ENCODE data around the gene SURF6. TPM values are rescaled to one million over a fixed set of nuclear protein-coding genes. Genes with fewer than 3 reads are reported as not detected.

SURF6 gene
- total RNA-seq, 1 experiment from 2014 or later = 56.3 TPM

GRCh38 chr9:133342069-133342406 is 6.0 kb upstream of the SURF6 start:
- no peaks in the 10 kb centered on the region for H3K27me3 Mint-ChIP-seq (ENCODE audit: low read depth)
- no peak overlapping the region for H3K14ac ChIP-seq (ENCODE audit: insufficient read depth, low read length)
- no peak overlapping the region for H3T11ph ChIP-seq (ENCODE audit: low read length)
- H4K91ac ChIP-seq (ENCODE audit: insufficient read length, low read depth, low read length) = no peak overlapping the region
- H3K4me2 ChIP-seq (ENCODE audit: insufficient read depth, insufficient read length, low read length) = no peak overlapping the region
- H3K23ac ChIP-seq (ENCODE audit: insufficient read length, low read depth, low read length) = no peak overlapping the region
- H3K9ac ChIP-seq (ENCODE audit: extremely low read depth, insufficient read length, low read length) = no peak overlapping the region
- no peaks in the 10 kb centered on the region for H3K9me3 ChIP-seq (ENCODE audit: control insufficient read depth, low read depth, low read length)
- no peaks in the 10 kb centered on the region for H3K9me3 Mint-ChIP-seq
- H4K20me1 ChIP-seq (ENCODE audit: control insufficient read depth, insufficient read depth, insufficient read length) = no peaks in the 10 kb centered on the region
- no peak overlapping the region for H3K27ac ChIP-seq (ENCODE audit: insufficient read length, low read depth, low read length)
- no peak overlapping the region; a peak in 1 of 5 replicates for H3K4me3 Mint-ChIP-seq
- peaks cover 10% of the 10 kb centered on the region for H3K79me1 ChIP-seq (ENCODE audit: insufficient read depth, low read depth, low read length, poor library complexity, severe bottlenecking)
- peaks cover 6% of the 10 kb centered on the region; the same call in 1 of the 2 replicates for H3K79me2 ChIP-seq (ENCODE audit: insufficient read depth, low read length)
- H3K4me1 ChIP-seq (ENCODE audit: insufficient read depth, low read length) = no peaks in the 10 kb centered on the region; the same call in 1 of the 2 replicates
- H2BK20ac ChIP-seq (ENCODE audit: low read depth, low read length, poor library complexity, severe bottlenecking) = no peak overlapping the region
- H3K56ac ChIP-seq (ENCODE audit: insufficient read length, low read depth, low read length) = no peak overlapping the region
- H3K18ac ChIP-seq (ENCODE audit: insufficient read length, low read depth, low read length) = no peak overlapping the region
- H3K4ac ChIP-seq (ENCODE audit: low read depth, low read length) = no peak overlapping the region
- WGBS (ENCODE audit: extremely low coverage, insufficient read length, low lambda C conversion rate) = no CpG with 5 or more reads among the region's 12 CpGs
- H3K36me3 Mint-ChIP-seq (ENCODE audit: insufficient read depth in 1 of 3, low read depth in 3 of 3) = peaks cover 50 to 91% (median 80%) of the 10 kb centered on the region in 3 experiments
- no peak overlapping the region for H2BK120ac ChIP-seq (ENCODE audit: low read depth, low read length, poor library complexity, severe bottlenecking)
- H3K23me2 ChIP-seq (ENCODE audit: insufficient read length, low read depth, low read length, poor library complexity, severe bottlenecking) = no peaks in the 10 kb centered on the region
- H4K5ac ChIP-seq (ENCODE audit: insufficient read length, low read depth, low read length) = no peak overlapping the region
- H2AFZ ChIP-seq (ENCODE audit: low read length) = no peak overlapping the region
- no peak overlapping the region for H2AK5ac ChIP-seq (ENCODE audit: insufficient read length, low read length)
- TF ChIP-seq, protein P1, sequence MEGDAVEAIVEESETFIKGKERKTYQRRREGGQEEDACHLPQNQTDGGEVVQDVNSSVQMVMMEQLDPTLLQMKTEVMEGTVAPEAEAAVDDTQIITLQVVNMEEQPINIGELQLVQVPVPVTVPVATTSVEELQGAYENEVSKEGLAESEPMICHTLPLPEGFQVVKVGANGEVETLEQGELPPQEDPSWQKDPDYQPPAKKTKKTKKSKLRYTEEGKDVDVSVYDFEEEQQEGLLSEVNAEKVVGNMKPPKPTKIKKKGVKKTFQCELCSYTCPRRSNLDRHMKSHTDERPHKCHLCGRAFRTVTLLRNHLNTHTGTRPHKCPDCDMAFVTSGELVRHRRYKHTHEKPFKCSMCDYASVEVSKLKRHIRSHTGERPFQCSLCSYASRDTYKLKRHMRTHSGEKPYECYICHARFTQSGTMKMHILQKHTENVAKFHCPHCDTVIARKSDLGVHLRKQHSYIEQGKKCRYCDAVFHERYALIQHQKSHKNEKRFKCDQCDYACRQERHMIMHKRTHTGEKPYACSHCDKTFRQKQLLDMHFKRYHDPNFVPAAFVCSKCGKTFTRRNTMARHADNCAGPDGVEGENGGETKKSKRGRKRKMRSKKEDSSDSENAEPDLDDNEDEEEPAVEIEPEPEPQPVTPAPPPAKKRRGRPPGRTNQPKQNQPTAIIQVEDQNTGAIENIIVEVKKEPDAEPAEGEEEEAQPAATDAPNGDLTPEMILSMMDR (conservative IDR thresholded peaks at IDR 0.05) = peak; percentile 66
- peaks cover 9 to 11% of the 10 kb centered on the region in 2 experiments for H3K4me1 Mint-ChIP-seq
- H3K27ac Mint-ChIP-seq = peak overlapping the region in 1 of 3 experiments; percentile 10; a peak in 1 of 7 replicates
- H4K8ac ChIP-seq (replicated peaks; ENCODE audit: insufficient read length, low read depth, low read length) = no peak overlapping the region
- no peaks in the 10 kb centered on the region for H3K27me3 ChIP-seq (ENCODE audit: insufficient read depth, low read length)
- H2BK5ac ChIP-seq (ENCODE audit: insufficient read length, low read length) = no peak overlapping the region
- H2BK15ac ChIP-seq (ENCODE audit: low read depth, low read length) = no peak overlapping the region
- H2BK12ac ChIP-seq (ENCODE audit: insufficient read length, low read depth, low read length) = no peak overlapping the region
- DNase-seq = peak; percentile 84

All from H9 (cell line).